Iris pigment epithelial cell (primary cell): ENCODE results near the gene TAPBPL.

ENCODE experiments used
- DNase-seq: peaks from one replicate; pipeline ENCODE4 v3.0.0-alpha.2; 2011; ENCODE audit warnings: low read depth

The TAPBPL gene

DNA sequence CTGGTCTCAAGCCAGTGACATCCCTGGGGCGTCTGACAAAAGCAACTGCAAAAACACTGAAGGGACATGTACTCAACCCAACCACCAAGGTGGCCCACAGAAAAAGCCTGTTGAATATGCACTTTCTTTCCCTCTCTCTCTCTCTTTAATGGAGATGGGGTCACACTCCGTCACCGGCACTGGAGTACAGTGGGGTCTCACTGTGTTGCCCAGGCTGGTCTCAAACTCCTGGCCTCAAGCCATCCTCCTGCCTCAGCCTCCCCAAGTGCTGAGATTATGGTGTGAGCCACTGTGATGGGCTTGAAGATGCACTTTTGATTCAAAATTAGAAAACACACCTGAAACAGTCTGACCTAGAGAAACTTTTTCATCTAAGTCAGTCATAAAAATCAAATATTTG is 14.3 kb upstream of the TAPBPL start:
- DNase-seq, result no peak

GRCh38 chr12:6438345-6438744 is 13.5 kb upstream of the TAPBPL start:
- no peak for DNase-seq

DNA sequence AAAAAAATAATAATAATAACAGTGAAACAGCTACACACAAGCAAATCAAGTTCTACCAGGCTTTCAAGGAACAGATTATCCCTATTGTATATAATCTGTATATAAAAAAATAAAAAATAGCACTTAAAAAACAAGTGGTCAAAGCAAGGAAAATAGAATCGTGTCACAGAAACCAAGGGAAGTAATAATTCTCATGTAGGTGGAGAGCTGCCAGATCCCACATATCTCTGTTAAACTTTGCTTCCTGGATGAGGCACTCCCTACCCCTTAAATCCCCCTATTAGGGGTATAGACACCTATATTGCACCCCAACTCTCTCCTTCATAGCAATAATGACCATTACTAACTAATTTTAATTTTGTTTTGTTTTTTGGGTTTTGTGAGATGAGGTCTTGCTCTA is 11.5 kb upstream of the TAPBPL start:
- no peak for DNase-seq

DNA sequence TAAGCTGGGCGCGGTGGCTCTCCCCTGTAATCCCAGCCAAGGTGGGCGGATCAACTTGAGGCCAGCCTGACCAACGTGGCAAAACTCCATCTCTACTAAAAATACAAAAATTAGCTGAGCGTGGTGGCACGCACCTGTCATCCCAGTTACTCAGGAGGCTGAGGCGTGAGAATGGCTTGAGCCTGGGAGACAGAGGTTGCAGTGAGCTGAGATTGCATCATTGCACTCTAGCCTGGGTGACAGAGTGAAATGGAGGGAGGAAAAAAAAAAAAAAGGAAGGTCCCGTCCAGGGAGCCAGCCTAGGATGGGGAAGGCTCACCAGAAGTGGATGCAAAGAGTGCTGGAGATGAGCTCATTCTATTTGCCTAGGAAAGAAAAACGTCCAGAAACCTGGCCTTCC is 9.0 kb upstream of the TAPBPL start:
- DNase-seq, result no peak

- no peak for DNase-seq
Measured at GRCh38 chr12:6443361-6443983, 8.4 kb upstream of the TAPBPL start.

- DNase-seq, result no peak
Measured at GRCh38 chr12:6444031-6444430, 7.8 kb upstream of the TAPBPL start.

DNA sequence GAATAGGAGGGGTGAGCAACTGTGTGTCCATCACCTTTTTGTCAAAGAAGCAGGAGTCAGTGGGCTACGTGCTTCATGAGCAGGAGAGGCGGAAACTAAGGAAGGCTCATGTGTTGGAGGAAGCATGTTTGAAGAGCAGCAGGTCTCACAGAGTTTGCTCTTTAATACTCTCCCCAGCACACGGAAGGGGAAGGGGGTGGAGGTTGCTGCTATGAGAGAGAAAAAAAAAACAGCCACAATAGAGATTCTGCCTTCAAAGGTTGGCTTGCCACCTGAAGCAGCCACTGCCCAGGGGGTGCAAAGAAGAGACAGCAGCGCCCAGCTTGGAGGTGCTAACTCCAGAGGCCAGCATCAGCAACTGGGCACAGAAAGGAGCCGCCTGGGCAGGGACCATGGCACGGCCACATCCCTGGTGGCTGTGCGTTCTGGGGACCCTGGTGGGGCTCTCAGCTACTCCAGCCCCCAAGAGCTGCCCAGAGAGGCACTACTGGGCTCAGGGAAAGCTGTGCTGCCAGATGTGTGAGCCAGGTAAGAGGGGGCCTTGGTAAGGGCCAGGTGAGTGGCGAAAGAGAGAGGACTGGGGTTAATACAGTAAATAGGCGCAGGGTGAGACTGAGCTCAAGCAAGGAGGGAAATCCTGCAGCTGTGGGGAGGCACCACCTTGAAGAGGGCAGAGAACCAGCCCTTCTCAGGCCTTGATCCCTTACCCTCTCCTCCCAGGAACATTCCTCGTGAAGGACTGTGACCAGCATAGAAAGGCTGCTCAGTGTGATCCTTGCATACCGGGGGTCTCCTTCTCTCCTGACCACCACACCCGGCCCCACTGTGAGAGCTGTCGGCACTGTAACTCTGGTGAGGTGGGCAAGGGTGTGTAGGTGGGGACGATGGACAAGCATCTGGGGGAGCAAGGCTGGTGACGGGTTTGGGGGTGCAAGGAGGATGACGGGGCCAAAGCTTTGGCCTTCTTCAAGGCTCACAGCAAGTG is 6.8 kb upstream of the TAPBPL start, which contains the start of gene CD27:
CD27 (plus strand) TSS at position 252 of the 985 bp plus-strand sequence; CDS start at position 393, 141 bp downstream.
- DNase-seq, result no peak

- peak; percentile 12 for DNase-seq
Measured at GRCh38 chr12:6450091-6450868, 1.6 kb upstream of the TAPBPL start.

DNA sequence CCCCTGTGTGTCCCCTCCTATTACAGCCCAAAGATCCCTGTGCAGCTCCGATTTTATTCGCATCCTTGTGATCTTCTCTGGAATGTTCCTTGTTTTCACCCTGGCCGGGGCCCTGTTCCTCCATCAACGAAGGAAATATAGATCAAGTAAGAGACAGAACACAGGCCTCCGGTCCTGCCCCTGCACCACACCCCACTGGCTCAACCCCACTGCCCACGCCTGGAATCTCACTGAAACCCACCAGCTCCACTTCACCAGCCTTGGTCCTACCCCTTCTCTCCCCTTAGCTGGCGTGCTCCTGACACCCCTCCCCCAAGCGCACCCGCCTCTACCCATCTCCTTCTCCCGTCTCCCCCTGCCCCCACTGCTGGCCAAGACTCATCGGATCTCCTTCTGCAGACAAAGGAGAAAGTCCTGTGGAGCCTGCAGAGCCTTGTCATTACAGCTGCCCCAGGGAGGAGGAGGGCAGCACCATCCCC is 934 bp upstream of the TAPBPL start:
- peak; percentile 19 for DNase-seq

DNA sequence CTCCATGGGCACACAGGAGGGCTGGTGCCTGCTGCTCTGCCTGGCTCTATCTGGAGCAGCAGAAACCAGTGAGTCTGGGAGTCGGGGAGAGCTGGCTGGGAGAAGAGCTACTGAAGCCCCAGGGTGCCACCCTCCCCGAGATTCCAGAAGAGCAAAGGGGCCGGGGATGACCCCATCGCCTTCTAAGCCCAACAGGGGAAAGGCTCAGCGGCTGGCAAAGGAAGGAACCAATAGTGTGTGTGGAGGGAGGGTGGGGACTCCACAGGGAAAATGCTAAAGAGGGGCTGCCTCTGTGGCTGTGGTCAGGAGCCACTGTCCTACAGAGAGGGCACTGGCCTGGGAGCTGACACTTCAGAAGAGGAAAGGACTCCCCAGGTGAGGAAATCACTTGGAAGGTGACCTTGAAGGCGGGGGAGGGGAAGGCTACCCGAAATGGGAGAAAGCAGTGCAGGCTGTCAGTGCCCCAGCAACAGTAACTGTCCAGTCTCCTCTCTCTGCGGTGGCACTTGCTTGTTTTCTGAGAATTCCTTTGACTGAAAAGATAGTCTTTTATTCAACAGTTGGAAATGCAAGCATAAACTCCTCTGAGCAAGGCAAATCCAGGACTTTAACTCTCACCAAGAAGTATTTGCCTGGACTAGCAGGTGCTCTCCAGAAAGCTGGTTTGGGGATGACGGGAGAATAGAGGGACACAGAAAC is 552 bp downstream of the TAPBPL start:
- no peak for DNase-seq

DNA sequence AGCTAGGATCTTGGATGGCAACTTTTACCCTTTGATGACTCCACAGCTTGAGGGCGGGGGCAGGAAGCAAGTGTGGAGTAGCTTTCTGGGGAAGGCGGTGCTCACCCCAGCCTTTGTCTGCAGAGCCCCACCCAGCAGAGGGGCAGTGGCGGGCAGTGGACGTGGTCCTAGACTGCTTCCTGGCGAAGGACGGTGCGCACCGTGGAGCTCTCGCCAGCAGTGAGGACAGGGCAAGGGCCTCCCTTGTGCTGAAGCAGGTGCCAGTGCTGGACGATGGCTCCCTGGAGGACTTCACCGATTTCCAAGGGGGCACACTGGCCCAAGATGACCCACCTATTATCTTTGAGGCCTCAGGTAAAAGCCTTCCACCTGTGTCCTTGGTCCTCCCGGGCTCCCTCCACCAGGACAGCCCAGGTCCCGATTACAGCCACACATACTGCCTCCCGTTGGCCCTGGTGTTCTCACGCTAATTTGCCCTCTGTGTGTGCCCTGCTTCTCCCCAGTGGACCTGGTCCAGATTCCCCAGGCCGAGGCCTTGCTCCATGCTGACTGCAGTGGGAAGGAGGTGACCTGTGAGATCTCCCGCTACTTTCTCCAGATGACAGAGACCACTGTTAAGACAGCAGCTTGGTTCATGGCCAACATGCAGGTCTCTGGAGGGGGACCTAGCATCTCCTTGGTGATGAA is 1.2 kb downstream of the TAPBPL start:
- no peak for DNase-seq

GRCh38 chr12:6457220-6457945 is 5.5 kb downstream of the TAPBPL start:
- DNase-seq, result no peak

DNA sequence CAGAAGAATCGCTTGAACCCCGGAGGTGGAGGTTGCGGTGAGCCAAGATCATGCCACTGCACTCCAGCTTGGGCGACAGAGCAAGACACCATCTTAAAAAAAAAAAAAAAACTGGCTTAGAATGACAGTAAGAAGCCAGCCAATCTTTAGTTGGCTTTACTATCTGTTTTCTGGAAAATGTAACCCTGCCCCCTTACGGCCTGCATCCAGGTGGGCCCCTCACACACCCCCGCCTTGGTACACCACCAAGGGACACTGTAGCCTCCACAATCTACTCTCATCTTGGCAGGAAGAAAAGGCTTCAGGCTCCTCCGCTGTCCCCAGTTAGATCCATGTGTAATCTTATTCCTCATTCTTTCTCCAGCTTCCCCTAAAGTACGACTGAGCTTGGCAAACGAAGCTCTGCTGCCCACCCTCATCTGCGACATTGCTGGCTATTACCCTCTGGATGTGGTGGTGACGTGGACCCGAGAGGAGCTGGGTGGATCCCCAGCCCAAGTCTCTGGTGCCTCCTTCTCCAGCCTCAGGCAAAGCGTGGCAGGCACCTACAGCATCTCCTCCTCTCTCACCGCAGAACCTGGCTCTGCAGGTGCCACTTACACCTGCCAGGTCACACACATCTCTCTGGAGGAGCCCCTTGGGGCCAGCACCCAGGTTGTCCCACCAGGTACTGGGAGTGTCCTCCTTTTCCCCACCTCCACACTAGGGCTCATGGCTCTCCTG is 6.6 kb downstream of the TAPBPL start:
- no peak for DNase-seq

- DNase-seq, result no peak
Measured at GRCh38 chr12:6459004-6459337, 7.1 kb downstream of the TAPBPL start.

DNA sequence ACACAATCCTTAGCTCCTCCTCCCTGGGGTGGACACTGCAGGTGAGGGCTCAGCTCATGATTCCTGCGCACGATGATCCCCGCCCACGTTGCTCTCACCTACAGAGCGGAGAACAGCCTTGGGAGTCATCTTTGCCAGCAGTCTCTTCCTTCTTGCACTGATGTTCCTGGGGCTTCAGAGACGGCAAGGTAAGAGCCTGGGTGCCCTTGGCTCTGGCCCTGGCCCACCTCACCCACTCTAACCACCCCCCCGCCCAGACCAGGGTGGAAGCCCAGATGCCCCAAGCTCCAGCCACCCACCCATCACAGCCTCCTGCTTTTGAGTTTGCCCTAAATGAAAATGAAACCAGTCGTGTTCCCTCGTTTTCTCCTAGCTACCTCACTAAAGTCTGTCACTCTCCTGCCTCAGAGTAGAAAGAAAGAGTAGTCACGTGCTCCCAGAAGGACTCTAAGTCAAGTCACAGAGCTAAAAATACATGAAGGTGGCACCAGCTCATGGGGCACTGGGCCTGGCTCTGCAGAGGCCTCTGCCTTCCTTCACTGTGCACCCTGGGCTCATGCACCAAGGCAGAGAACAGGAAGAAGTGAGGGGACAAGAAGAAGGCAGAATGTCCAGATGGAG is 9.0 kb downstream of the TAPBPL start:
- no peak for DNase-seq

- DNase-seq, result peak; percentile 36
Measured at GRCh38 chr12:6461401-6462233, 9.8 kb downstream of the TAPBPL start.

DNA sequence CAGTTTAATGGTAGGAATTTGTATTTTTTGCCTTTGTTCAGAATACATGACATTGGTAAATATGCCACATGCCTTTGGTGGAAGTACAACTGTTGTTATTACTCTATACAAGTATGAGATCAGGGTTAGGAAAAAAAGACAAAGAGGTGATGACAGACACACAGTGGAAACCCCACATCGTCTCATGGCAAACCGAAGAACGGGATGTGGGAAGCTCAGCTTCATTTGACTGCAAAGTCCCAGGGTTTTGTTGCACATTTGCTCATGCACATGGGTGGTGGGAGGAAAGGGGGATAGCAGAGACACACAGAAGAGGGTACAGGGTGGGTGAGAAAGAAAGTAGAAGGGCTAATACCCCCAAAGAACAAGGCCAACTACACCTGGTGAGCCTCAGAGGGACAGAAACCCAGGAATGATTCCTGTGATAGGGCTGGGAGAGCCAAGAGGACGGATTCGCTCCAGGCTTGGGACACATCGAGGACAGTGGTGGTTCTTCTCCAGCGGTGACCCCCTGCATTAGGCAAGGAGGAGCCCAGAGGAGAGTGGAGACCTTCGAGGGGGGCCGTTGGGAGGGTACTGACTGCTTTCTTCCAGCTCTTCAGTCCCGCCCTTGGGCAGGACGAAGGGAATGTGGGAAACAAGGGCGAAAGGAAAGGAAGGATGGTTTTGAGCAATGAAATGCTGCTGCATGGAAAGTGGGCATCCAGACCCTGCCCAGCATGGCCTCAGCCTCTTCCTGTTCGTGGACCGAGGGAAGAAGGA is 10.6 kb downstream of the TAPBPL start:
- DNase-seq, result no peak

DNA sequence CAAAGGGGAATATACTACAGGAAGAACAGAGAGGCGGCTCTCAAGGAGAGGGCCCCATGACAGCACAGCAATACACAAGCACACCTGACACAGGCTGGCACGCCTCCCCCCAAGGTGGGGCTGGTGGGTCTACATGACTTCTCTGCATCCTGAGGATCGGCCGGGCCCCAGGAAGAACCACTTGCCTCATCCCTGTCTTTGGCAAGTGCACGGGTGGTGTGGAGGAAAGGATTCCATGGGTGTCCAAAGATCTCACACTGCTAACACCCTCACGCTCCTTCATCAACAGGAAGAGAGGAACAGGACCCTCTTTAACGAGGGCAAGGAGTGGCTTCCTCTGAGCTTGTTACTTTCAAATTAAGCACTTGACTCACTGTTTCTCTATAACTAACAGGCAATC is 11.4 kb downstream of the TAPBPL start:
- DNase-seq, result no peak
